HepG2 (cell line): ENCODE measurements around the gene IQGAP3. TPM values are rescaled to one million over a fixed set of nuclear protein-coding genes. Genes with fewer than 3 reads are reported as not detected.

Experiments
- CC2D1A ChIP-seq: sonication (generic); formaldehyde crosslinking; IDR thresholded peaks from 2 replicates; pipeline ENCODE4 v1.8.1; 2023; ENCODE audit warnings: mild to moderate bottlenecking, missing genetic modification reagents
- DPF2 ChIP-seq: sonication (generic); formaldehyde crosslinking; IDR thresholded peaks from 2 replicates; pipeline ENCODE4 v1.4.0; 2020; ENCODE audit warnings: mild to moderate bottlenecking, low read depth, missing genetic modification reagents, borderline replicate concordance
- IRF9 ChIP-seq: sonication (generic); formaldehyde crosslinking; IDR thresholded peaks from 2 replicates; pipeline ENCODE4 v1.8.0; 2022; ENCODE audit warnings: missing genetic modification reagents, mild to moderate bottlenecking, borderline replicate concordance
- KMT2B ChIP-seq: IDR thresholded peaks from 2 replicates; pipeline ENCODE4 v1.6.1; 2016; ENCODE audit warnings: missing genetic modification reagents, missing compliant biosample characterization
- LRRFIP1 ChIP-seq: sonication (generic); formaldehyde crosslinking; conservative IDR thresholded peaks from 2 replicates; pipeline ENCODE4 v1.4.0; 2020; ENCODE audit warnings: missing genetic modification reagents
- SNAPC4 ChIP-seq: sonication (generic); formaldehyde crosslinking; IDR thresholded peaks from 2 replicates; pipeline ENCODE4 v1.4.0; 2020; ENCODE audit warnings: mild to moderate bottlenecking, missing genetic modification reagents
- TBP ChIP-seq: sonication (generic); formaldehyde crosslinking; IDR thresholded peaks from 2 replicates; pipeline ENCODE4 v1.5.0; 2020; ENCODE audit warnings: missing genetic modification reagents
- THAP7 ChIP-seq: sonication (generic); formaldehyde crosslinking; IDR thresholded peaks from 2 replicates; pipeline ENCODE4 v1.8.1; 2023; ENCODE audit warnings: mild to moderate bottlenecking, missing genetic modification reagents
- YEATS4 ChIP-seq: sonication (generic); formaldehyde crosslinking; IDR thresholded peaks from 2 replicates; pipeline ENCODE4 v1.4.0; 2020; ENCODE audit warnings: missing genetic modification reagents, borderline replicate concordance
- ZBTB49 ChIP-seq: sonication (generic); formaldehyde crosslinking; IDR thresholded peaks from 2 replicates; pipeline ENCODE4 v1.4.0; 2020; ENCODE audit warnings: missing genetic modification reagents, borderline replicate concordance
- ZNF124 ChIP-seq: sonication (generic); formaldehyde crosslinking; IDR thresholded peaks from 2 replicates; pipeline ENCODE4 v1.4.0; 2020; ENCODE audit warnings: missing genetic modification reagents
- ZNF367 ChIP-seq: sonication (generic); formaldehyde crosslinking; IDR thresholded peaks from 2 replicates; pipeline ENCODE4 v1.4.0; 2020; ENCODE audit warnings: missing genetic modification reagents, borderline replicate concordance
- ZNF784 ChIP-seq: sonication (generic); formaldehyde crosslinking; IDR thresholded peaks from 2 replicates; pipeline ENCODE4 v1.5.1; 2020; ENCODE audit warnings: missing genetic modification reagents, mild to moderate bottlenecking, borderline replicate concordance
- polyA plus RNA-seq, 8 experiments: library from polyadenylated mRNA; depleted of rRNA in 3 of 8; stranded (reverse) in 7 of 8; unstranded in 1 of 8; fragments of >200 nt; fragmentation: Illumina TruSeq in 4 of 8; extraction: Trizol in 4 of 8; gene quantifications; 2 replicates each; pipeline versions ENCODE4 v1.2.1 to v1.2.3, GENCODE V29; 2011 to 2016; ENCODE audit warnings: low read depth in 4 of 8, missing spikeins in 1 of 8, mixed read lengths in 1 of 8; ENCODE audit not compliant: insufficient read depth in 1 of 8
- total RNA-seq, 5 experiments: library from RNA; depleted of rRNA; stranded (reverse); fragments of >200 nt; fragmentation: Illumina TruSeq; extraction: Trizol; gene quantifications; 2 replicates each; pipeline ENCODE4 v1.2.3, GENCODE V29; 2016; ENCODE audit warnings: low read depth in 1 of 5

IQGAP3 gene
- total and polyA plus RNA-seq, 2 of the 13 experiments (the other 11 are each of a cell fraction or from before 2014, with no cell fraction given) = 13.5 to 14.1 TPM

GRCh38 chr1:156592158-156592909 lies 20.0 kb upstream of the IQGAP3 start (continued):
- TF ChIP-seq IRF9 (CRISPR knock-in tag) (no peak), TBP (CRISPR knock-in tag) (no peak), ZNF784 (CRISPR knock-in tag) (no peak), ZNF367 (CRISPR knock-in tag) (no peak), ZBTB49 (no peak), DPF2 (CRISPR knock-in tag) (no peak), CC2D1A (no peak), SNAPC4 (CRISPR knock-in tag) (no peak), KMT2B (no peak), LRRFIP1 (CRISPR knock-in tag) (no peak), ZNF124 (CRISPR knock-in tag) (no peak), THAP7 (no peak), YEATS4 (no peak)
